DMS79 (cell line): Measurements from ENCODE around the gene TNXB.
"Not testable (repeated sequence)": the region's sequence is repeated elsewhere in the genome, so short reads cannot be mapped to it uniquely, and the experiment has no call there.

Experiments used
- DNase-seq: peaks from one replicate; lab custom pipeline; 2025; lab: John Stamatoyannopoulos, UW

TNXB gene

GRCh38 chr6:32004393-32004792 is 104.7 kb downstream of the TNXB start:
- not testable (repeated sequence) for DNase-seq

GRCh38 chr6:32003301-32003700 is 105.8 kb downstream of the TNXB start:
- DNase-seq, result not testable (repeated sequence)

GRCh38 chr6:32002546-32003268 is 106.4 kb downstream of the TNXB start:
- DNase-seq, result not testable (repeated sequence)

DNA sequence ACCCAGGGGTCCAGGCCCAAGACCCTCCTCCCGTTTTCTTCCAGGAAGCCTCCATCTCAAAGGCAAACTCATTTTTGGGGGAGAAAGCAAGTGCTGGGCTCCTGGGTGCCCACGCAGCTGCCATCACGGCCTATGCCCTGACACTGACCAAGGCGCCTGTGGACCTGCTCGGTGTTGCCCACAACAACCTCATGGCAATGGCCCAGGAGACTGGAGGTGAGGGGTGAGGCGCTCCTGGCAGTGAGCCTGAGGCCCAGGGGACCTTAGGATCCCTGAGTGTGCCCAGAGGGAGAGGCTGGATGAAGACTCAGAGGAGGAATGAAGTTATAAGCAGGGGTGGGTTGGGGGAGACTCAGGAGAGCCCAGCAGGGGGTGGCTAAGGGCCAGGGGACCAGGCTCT is 112.8 kb downstream of the TNXB start:
- DNase-seq, result not testable (repeated sequence)

DNA sequence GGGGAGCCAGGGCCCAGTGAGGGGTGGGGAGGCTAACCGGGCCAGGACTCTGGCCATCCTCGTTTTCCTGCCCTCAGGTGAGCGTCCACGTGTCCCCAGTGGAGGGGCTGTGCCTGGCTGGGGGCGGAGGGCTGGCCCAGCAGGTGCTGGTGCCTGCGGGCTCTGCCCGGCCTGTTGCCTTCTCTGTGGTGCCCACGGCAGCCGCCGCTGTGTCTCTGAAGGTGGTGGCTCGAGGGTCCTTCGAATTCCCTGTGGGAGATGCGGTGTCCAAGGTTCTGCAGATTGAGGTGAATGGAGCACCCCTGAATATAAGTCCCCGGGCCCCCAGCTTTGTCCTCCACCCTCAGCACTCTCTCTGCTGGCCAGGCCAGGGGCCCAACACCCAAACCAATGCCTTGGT is 114.7 kb downstream of the TNXB start:
- not testable (repeated sequence) for DNase-seq
